ENCODE data around the gene RPS5. TPM values are rescaled to one million over a fixed set of nuclear protein-coding genes. Genes with fewer than 3 reads are reported as not detected.

The RPS5 gene
- 1,884 and 2,690 TPM in 2 replicates for total RNA-seq

DNA sequence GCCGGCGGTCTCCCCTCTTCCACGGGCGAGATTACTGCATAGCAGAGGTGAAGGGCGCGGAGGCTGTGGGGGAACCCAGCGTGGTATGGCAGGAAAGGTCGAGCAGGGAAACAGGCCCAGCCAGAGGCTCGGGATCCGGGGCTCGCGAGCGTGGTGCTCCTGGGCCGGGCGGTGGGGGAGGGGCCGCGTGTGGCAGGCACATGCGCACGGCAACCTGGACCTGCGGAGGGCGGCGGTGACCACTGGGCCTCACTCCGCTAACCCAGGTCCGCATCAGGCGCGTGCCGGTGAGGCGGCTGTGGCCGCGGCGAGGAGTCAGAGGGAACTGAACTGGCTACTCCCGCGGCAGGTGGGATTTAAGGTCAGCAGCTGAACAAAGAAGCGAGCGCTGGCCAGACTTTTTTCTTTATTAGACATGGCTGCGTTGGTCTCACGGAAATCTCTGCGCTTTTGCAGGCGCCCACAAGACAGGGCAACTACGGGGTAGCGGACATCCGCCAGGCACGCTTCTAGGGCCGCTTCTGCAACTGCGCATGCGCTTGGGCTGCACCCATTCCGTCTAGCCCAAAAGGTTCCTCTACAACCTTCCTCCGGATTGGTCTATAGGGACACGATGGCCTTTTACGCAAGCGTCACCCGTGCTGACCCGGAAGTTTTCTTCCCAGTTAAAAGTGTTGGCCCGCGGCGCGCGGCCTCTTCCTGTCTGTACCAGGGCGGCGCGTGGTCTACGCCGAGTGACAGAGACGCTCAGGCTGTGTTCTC, at the start of gene RPS5:
Gene RPS5 (plus strand): TSS at position 694 of the 762 bp plus-strand sequence. CDS start 869 bp downstream, outside the sequence.

DNA sequence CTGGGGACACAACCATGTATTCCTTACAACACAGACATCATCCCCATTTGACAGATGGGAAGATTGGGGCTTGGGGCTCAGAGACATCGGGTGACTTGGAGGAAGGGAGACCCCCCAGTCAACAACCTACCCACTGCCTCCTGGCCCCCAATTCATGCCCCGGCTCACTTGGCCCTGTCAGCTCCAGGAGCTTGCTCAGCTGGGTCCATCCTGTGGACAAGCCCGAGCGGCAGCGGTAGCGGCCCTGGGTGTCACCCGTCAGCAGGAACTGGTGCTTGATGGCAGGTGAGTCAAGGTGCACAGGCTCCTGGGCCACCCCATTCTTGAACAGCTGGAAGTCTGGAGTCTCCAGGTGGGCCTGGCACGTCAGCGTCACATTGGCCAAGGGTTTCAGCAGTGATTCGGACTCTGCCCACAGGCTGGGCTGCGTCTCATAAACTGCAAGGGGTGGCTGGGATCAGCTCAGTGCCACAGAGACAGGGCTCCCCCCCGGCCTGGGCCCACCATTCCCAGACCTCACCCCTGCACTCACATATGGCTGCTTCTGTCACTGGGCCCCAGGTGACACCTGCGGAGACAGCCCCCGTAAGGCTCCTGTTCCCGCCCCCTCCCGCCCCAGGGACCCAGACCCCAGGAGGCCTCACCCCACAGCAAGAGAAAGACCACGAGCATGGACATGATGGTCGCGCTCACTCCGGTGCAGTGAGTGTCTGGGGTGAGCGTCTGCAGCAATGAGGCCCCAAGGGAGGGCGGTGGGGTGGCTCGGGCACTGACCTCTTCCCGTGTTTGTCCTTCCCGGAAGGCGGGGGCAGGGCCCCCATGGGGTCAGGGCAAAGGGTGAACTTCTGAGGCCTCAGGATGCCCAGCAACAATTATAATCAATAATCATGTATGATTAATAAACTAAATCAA, 34.1 kb upstream of the RPS5 start, which contains the start of gene A1BG:
Gene A1BG (minus strand): TSS at position 733 of the 912 bp plus-strand sequence. CDS start 55 bp downstream, at position 678.

DNA sequence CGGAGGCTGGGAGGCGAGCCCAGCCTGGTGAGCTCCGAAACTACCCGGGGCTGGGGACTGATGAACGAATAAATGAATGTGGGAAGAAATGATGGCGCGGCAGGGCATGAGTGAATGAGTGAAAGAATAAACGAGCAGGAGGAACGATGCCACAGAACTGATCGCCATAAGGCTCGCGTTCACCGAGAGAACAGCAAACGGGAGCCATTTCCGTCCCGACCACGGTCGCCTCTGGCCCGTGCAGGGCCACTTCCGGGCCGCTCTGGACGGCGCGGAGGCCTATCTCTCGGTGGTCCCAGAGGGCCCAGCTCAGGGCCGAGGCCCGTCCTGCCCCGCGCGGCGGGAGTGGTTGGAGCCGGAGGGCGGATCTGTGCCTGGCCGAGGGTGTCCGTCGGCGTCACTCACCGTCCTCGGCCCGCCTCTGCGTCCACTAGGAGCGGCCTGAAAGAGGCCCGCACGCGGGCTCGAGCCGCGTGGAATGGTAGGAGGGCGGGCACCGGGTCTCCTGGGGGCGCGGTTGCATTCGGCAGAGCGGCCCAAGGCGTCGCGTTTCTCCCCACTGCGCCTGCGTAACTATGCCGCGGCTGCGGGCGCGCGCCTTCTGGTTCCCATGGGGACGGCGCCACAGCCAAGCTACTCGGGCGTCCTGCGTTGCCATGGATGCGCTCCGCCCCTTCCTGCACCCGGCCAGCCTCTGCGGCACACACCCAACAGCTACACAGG, 24.6 kb upstream of the RPS5 start, which contains the start of gene ZNF497:
Gene ZNF497 (minus strand): TSS at position 480 of the 723 bp plus-strand sequence. CDS start 5,116 bp downstream, outside the sequence.

DNA sequence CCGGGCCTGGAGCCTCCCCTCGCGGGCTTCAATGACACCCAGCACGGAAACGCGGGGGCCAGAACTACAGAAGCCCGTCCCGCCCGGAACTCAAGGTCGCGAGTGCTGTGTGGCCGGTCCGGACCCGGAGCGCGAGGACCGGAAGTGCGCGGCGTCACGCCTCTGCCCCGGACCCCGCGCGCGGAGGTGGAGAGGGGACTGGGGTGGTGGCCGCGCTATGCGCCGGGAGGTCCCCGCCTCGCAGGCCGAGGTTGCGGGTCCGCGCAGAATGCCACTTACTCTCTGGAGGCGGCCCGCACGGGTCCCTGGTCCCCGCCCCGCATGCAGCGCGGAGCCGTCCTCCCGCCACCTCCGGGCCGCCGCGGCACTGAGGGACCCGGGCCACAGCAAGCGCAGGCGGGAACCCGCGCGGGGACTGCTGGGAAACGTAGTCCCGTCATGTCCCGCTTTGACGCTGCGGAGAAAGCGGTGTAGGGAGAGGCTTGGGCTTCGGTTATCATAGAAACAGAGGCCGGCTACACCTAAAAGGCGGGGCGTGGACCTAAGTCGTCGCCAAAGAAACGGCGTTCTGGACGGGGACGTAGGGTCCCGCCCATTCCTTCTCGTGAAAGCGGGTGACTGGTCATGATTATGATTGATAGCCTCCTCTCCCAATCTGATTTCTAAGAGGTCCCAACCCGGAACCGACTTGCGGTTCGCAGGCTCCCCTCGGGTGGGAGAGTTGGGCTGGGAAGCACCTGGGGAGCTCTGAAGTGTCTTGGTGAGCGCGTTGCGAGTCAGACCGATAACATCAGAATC, 6.2 kb upstream of the RPS5 start, which contains the start of gene ZNF837:
Gene ZNF837 (minus strand): TSS at position 369 of the 798 bp plus-strand sequence. CDS start 11,698 bp downstream, outside the sequence.

DNA sequence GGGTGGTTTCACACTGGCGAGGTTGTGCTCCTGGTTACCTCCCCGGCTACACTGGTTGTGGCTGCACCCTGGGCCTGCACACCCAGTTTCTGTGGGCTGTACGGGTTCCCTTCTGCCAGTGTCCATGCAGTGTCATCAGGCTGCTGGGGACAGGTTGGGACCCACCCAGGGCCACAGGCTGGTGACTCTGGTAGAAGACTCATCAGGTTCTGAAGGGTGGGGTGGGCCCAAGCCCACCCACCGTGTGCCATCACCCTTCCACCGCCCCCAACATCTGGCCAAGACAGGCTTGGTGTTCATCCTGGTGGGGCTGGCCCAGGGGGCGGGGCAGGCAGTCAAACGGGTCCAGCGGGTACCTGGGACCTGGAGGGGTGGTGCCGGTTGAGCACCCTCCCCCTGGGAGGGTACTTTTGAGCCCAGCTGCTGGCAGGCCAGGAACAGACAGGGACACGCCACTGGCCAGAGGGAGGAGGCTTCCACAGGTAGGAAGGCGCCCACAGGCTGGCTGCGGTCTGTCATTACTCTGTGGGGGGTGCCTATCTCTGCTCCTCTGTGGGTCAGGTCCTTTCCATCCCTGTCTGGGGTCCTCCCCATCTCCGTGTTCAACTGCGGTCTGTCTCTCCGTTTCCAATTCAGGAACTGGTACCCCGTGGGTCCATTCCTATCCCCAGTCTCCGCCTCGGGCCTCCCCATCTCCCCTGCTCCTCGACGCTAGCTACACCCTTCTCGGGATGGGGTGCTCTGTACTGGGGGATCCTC, 8.3 kb downstream of the RPS5 start, which contains the start of gene RNF225:
Gene RNF225 (plus strand): TSS at position 437 of the 759 bp plus-strand sequence. CDS start 434 bp downstream, outside the sequence.

DNA sequence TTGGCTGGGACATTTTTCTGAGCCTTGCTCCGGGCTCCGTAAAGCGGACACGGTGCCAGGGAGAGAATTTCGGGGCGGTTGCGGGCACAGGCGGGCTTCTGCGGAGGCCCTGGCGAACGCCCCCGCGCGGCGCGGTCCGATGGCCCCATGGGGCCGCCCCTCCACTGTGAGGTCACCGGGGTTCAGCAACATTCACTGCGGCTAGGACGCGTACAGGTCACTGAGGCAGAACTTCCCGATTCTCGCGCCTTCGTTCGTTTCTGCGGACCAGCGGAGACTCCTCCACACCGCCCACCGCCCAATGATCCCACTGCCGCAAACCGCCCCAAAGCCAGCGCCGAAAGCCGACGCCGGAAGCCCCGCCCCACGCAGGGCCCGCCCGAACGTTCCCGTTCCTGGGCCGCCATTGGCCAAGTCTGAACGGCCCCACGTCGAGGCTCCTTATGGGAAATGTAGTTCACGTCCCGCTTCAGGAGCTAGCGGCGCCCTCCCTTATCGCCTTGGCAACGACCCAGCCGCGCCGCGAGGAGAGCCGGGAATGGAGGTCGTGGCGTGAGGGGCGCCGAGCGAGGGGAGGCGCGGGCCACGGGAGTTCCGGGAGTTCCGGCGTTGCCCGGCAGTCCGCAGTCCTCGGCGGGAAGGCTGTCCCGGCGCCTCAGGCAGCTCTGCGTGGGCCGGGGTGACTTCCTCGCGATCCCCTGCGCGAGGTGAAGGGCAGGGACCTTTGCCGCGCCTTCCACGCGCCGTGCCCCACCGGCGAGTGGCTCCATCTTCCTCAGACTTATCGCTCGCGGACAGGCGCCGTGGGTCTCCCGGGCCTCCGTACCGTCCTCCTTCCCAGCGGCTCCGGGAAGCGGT, 21.3 kb downstream of the RPS5 start, which contains the start of gene ZNF584:
Gene ZNF584 (plus strand): TSS at position 498 of the 858 bp plus-strand sequence. CDS start 499 bp downstream, outside the sequence.

DNA sequence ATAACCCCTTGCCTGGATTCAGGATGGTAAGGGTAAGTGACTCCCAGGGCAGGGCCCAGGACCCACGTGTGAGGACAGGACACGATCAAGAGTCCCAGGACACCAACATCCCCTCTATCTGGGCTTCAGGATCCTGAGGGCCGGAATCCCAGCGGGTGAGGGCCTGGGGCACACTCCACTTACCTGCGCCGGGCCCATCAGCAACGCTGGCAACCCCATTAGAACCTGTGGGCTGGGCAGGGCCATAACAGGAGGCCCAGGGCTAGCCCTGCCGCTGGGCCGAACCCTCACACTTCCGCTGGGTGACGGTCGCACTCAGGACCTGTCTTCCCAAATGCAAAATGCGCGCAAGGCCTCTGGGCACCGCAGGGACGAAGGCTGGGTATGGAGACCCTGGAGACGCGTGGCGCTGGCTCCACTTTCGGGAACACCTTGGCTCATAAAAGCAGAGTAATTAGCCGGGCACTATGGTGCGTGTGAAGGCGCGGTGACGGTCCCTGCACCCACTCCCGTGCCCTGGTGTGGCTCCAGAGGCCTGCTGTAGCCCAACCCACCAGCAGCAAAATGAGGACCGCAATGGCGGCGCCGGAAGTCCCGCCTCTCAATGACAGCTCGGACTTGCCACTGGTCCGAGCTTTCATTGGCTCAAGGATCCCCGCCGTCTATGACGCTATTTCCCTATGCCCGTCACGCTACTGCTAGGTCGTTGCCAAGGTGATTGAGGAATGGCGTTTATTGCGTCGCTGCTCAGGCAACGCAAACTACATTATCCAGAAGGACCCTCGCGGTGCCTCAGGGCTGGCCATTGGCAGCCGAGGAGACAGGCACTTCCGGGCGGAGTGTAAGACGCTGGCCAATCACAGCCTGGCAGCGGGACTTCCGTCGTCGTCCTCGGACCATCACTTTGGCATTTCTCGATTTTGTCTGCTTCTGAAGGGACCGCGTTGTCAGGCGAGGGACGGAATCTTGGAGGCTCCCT, 52.8 kb downstream of the RPS5 start, which contains the start of gene ZNF132:
Gene ZNF132 (minus strand): TSS at position 578 of the 979 bp plus-strand sequence. CDS start 332 bp downstream, at position 246.

Other genes starting within 250 kb of the RPS5 start
- gene ZNF329, start 236.5 kb upstream of the RPS5 start, total RNA-seq: 8.4 and 9.4 TPM in 2 replicates
- 15.3 and 19.2 TPM in 2 replicates for gene ZNF274, start 204.2 kb upstream of the RPS5 start, total RNA-seq
- 58.1 and 95.7 TPM in 2 replicates for gene ZNF544, start 158.4 kb upstream of the RPS5 start, total RNA-seq
- gene ZNF8, start 108.3 kb upstream of the RPS5 start, total RNA-seq: 3.3 and 3.6 TPM in 2 replicates
- 21.4 and 31.2 TPM in 2 replicates for gene ERVK3-1, start 81.9 kb upstream of the RPS5 start, total RNA-seq
- gene ZSCAN22, start 60.3 kb upstream of the RPS5 start, total RNA-seq: 2.1 and 2.3 TPM in 2 replicates
- gene A1BG, start 33.8 kb upstream of the RPS5 start, total RNA-seq: 3.6 and 6.2 TPM in 2 replicates
- 0.65 and 1.4 TPM in 2 replicates for gene ZNF497, start 24.5 kb upstream of the RPS5 start, total RNA-seq
- gene ZNF837, start 6.2 kb upstream of the RPS5 start, total RNA-seq: 1.2 and 2.9 TPM in 2 replicates
- not detected in 2 replicates for gene RNF225, start 8.4 kb downstream of the RPS5 start, total RNA-seq
- gene ZNF584, start 21.4 kb downstream of the RPS5 start, total RNA-seq: 10.8 and 15.3 TPM in 2 replicates
- 5.5 and 7.8 TPM in 2 replicates for gene ZNF132, start 52.9 kb downstream of the RPS5 start, total RNA-seq
- gene ZNF324B, start 64.4 kb downstream of the RPS5 start, total RNA-seq: 6.8 and 9.4 TPM in 2 replicates
- 11.4 and 13.7 TPM in 2 replicates for gene ZNF324, start 79.8 kb downstream of the RPS5 start, total RNA-seq
- gene ZNF446, start 89.1 kb downstream of the RPS5 start, total RNA-seq: 4.3 and 4.9 TPM in 2 replicates
- 5.3 and 5.5 TPM in 2 replicates for gene SLC27A5, start 124.7 kb downstream of the RPS5 start, total RNA-seq
- 5.2 and 5.9 TPM in 2 replicates for gene ZBTB45, start 132.5 kb downstream of the RPS5 start, total RNA-seq
- gene TRIM28, start 156.8 kb downstream of the RPS5 start, total RNA-seq: 286 and 350 TPM in 2 replicates
- 98.6 and 119 TPM in 2 replicates for gene CHMP2A, start 167.8 kb downstream of the RPS5 start, total RNA-seq
- gene UBE2M, start 171.3 kb downstream of the RPS5 start, total RNA-seq: 95.1 and 95.5 TPM in 2 replicates
- 7.9 and 9.4 TPM in 2 replicates for gene MZF1, start 186.1 kb downstream of the RPS5 start, total RNA-seq